ENCODE data around the gene EPAS1. TPM values are rescaled to one million over a fixed set of nuclear protein-coding genes. Genes with fewer than 3 reads are reported as not detected.

EPAS1 gene
- total and polyA plus RNA-seq, 9 of the 15 experiments (the other 6 are each of a cell fraction or from before 2014, with no cell fraction given), result 0.25 to 11.2 (median 4.1) TPM

DNA sequence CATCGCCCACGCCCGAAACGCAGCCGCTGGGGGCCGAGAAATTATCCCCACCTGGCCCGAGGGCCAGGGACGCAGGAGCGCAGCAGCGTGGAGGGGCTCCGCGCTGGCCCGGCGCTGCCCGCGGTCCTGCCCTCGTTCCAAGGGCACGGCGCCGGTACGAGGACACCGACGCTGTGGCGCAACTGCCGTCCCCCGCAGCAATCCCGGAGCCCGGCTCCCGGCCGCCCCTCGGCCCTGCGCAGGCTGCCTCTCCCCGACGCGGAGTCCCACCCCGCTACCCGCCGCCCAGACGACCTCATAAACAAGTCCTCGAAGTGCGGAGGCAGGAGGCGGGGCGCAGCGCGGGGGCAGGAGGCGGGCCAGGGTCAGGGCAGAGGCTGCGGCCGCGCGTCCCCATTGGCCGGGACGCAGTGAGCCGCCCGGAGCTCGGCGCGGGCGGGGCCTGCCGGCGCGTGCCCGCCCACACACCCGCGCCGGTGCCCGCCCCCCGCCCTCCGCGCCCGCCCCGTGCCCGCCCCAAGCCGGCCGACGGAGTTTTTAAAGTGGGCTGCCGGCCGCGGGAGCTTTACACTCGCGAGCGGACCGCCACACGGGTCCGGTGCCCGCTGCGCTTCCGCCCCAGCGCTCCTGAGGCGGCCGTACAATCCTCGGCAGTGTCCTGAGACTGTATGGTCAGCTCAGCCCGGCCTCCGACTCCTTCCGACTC is at the start of gene EPAS1 (continued):
- TF ChIP-seq SLC30A9 (CRISPR knock-in tag; IDR thresholded peaks at IDR 0.05), result no peak
- TF ChIP-seq MED1 (CRISPR knock-in tag; IDR thresholded peaks at IDR 0.05; ENCODE audit: borderline replicate concordance), result no peak
- no peak for TF ChIP-seq BCOR (IDR thresholded peaks at IDR 0.05)
- peak; percentile 27; the same call in 1 of the 2 replicates for TF ChIP-seq CTBP1 (IDR thresholded peaks at IDR 0.05; ENCODE audit: borderline replicate concordance)
- TF ChIP-seq RNF2 (IDR thresholded peaks at IDR 0.05), result peak; percentile 40; the same call in 1 of the 2 replicates
- peak; percentile 62 for TF ChIP-seq HNRNPLL (IDR thresholded peaks at IDR 0.05; ENCODE audit: low read depth, low read length, poor library complexity, severe bottlenecking)
- TF ChIP-seq CCNT2 (IDR thresholded peaks at IDR 0.05; ENCODE audit: borderline replicate concordance, extremely low read depth, insufficient read length, low read depth, low read length), result peak; percentile 79
- no peak; the same call in 1 of the 2 replicates for TF ChIP-seq ARID1B (IDR thresholded peaks at IDR 0.05)
- TF ChIP-seq POLR2A (conservative IDR thresholded peaks at IDR 0.05), result peak; percentile 49; the same call in 1 of the 2 replicates
- TF ChIP-seq NR4A1 (CRISPR knock-in tag; IDR thresholded peaks at IDR 0.05), result no peak
- TF ChIP-seq NR4A1 (tag; IDR thresholded peaks at IDR 0.05), result peak; percentile 34; the same call in 1 of the 2 replicates
- peak in 1 of 2 experiments; percentile 16; a peak in 1 of 4 replicates for TF ChIP-seq HDAC1 (IDR thresholded peaks at IDR 0.05)
- TF ChIP-seq, protein P1, sequence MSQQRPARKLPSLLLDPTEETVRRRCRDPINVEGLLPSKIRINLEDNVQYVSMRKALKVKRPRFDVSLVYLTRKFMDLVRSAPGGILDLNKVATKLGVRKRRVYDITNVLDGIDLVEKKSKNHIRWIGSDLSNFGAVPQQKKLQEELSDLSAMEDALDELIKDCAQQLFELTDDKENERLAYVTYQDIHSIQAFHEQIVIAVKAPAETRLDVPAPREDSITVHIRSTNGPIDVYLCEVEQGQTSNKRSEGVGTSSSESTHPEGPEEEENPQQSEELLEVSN (IDR thresholded peaks at IDR 0.05; ENCODE audit: borderline replicate concordance in 1 of 2, extremely low read depth in 1 of 2, insufficient read depth in 1 of 2, insufficient read length in 1 of 2, low read depth in 1 of 2, low read length in 1 of 2, poor library complexity in 1 of 2, severe bottlenecking in 1 of 2), result peak; percentile 70 to 90
- TF ChIP-seq EP400 (IDR thresholded peaks at IDR 0.05), result no peak
- no peak for TF ChIP-seq MCM2 (IDR thresholded peaks at IDR 0.05; ENCODE audit: low read depth)
- TF ChIP-seq ZNF431 (CRISPR knock-in tag; IDR thresholded peaks at IDR 0.05), result no peak
- peak; percentile 31; the same call in 1 of the 2 replicates for TF ChIP-seq ZNF584 (CRISPR knock-in tag; IDR thresholded peaks at IDR 0.05; ENCODE audit: low read depth)
- TF ChIP-seq, protein P2, sequence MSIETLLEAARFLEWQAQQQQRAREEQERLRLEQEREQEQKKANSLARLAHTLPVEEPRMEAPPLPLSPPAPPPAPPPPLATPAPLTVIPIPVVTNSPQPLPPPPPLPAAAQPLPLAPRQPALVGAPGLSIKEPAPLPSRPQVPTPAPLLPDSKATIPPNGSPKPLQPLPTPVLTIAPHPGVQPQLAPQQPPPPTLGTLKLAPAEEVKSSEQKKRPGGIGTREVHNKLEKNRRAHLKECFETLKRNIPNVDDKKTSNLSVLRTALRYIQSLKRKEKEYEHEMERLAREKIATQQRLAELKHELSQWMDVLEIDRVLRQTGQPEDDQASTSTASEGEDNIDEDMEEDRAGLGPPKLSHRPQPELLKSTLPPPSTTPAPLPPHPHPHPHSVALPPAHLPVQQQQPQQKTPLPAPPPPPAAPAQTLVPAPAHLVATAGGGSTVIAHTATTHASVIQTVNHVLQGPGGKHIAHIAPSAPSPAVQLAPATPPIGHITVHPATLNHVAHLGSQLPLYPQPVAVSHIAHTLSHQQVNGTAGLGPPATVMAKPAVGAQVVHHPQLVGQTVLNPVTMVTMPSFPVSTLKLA (conservative IDR thresholded peaks at IDR 0.05), result peak in 1 of 2 experiments; percentile 34; a peak in 2 of 4 replicates
- TF ChIP-seq JUN (IDR thresholded peaks at IDR 0.05; ENCODE audit: borderline replicate concordance, low read depth, low read length), result no peak
- no peak for TF ChIP-seq JUN (CRISPR knock-in tag; IDR thresholded peaks at IDR 0.05; ENCODE audit: borderline replicate concordance)
- peak; percentile 35 for TF ChIP-seq NFYB (IDR thresholded peaks at IDR 0.05; ENCODE audit: extremely low read depth, insufficient read length)
- peak; percentile 49 for TF ChIP-seq TAF1 (IDR thresholded peaks at IDR 0.05; ENCODE audit: control insufficient read depth, extremely low read depth, insufficient read depth, low read length, severe bottlenecking)
- peak; percentile 48; the same call in 1 of the 2 replicates for TF ChIP-seq ZNF175 (CRISPR knock-in tag; IDR thresholded peaks at IDR 0.05; ENCODE audit: low read depth)
- TF ChIP-seq RCOR1 (IDR thresholded peaks at IDR 0.05; ENCODE audit: borderline replicate concordance in 1 of 2, low read depth in 2 of 2, low read length in 2 of 2), result peak in 1 of 2 experiments; percentile 21; a peak in 1 of 4 replicates
- TF ChIP-seq, protein P3, sequence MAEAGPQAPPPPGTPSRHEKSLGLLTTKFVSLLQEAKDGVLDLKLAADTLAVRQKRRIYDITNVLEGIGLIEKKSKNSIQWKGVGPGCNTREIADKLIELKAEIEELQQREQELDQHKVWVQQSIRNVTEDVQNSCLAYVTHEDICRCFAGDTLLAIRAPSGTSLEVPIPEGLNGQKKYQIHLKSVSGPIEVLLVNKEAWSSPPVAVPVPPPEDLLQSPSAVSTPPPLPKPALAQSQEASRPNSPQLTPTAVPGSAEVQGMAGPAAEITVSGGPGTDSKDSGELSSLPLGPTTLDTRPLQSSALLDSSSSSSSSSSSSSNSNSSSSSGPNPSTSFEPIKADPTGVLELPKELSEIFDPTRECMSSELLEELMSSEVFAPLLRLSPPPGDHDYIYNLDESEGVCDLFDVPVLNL (CRISPR knock-in tag; IDR thresholded peaks at IDR 0.05; ENCODE audit: low read depth), result no peak
- TF ChIP-seq SMARCA4 (IDR thresholded peaks at IDR 0.05), result no peak
